Measurements from ENCODE around the gene SLC13A1.

DNA sequence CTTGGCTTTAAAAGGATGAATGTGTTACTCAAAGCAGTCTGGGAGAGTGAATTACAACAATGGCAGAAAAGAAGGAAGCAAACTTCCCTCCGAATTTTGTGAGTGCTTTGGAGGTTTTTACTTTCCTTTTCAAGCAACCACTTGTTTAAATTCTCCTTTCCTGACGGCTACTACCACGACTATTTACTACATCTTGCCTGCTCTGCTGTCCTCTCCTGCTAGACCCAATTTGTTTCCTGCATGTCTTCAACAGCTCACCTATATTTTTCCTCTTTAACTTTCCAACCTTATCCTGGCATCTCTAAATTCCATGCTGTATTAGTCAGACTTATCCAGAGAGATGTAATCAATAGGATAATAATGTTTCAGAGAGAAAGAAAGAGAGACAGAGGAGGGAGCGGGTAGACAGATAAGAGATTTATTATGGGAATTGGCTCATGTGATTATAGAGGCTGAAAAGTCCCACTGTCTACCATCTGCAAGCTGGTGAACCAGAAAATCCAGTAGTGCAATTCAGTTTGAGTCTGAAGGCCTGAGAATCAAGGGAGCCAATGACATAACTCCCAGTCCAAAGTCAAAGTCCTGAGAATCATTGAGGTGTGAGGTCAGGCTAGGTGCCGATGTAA, 42.8 kb upstream of the SLC13A1 start:
- TF ChIP-seq CTCF (IDR thresholded peaks at IDR 0.05) (no peak), EP300 (IDR thresholded peaks at IDR 0.05) (no peak), POLR2A (IDR thresholded peaks at IDR 0.05) (no peak)

All from tibial nerve (tissue), 4 donors.